IMR-90 (cell line): ENCODE data around the gene ACBD3. TPM values are rescaled to one million over a fixed set of nuclear protein-coding genes. Genes with fewer than 3 reads are reported as not detected.

Source experiments
- ATAC-seq: fragments of 200-7000 bp; cut with Tn5 transposase; 2 replicates; pipeline ENCODE4 v1.9.1; 2020; ENCODE audit warnings: low read depth, mild to moderate bottlenecking, moderate library complexity
- BruUV-seq: library from RNA; stranded (reverse); fragments of 400-500 nt; replicated peaks from 2 replicates; lab custom pipeline; 2021; lab: Mats Ljungman, UMichigan
- CTCF ChIA-PET: fragments of 300-600 bp; formaldehyde crosslinking; extraction: SDS; loops from one replicate; lab custom pipeline; 2021; ENCODE audit warnings: antibody characterized with exemption; lab: Yijun Ruan, JAX
- POLR2A ChIA-PET: fragments of 300-600 bp; sonication (Branson Sonifier 250); formaldehyde crosslinking; loops from one replicate; lab custom pipeline; 2022; ENCODE audit warnings: antibody characterized with exemption; ENCODE audit not compliant: unreplicated experiment; lab: Charles Lee
- DNase-seq: peaks from one replicate; pipeline ENCODE4 v3.0.0; 2013
- H2AFZ ChIP-seq: replicated peaks from 2 replicates; pipeline ENCODE3; 2013; ENCODE audit warnings: low read length, mild to moderate bottlenecking; ENCODE audit not compliant: poor library complexity
- H2AK5ac ChIP-seq: 2 replicates; pipeline ENCODE4 v1.6.1; 2013; ENCODE audit warnings: low read depth, low read length, inconsistent platforms
- H2AK9ac ChIP-seq: replicated peaks from 2 replicates; pipeline ENCODE3; 2013; ENCODE audit warnings: mild to moderate bottlenecking, low read depth, low read length, moderate library complexity; ENCODE audit not compliant: poor library complexity
- H2BK120ac ChIP-seq: 2 replicates; pipeline ENCODE4 v1.6.1; 2013; ENCODE audit warnings: low read depth, low read length, inconsistent platforms
- H2BK15ac ChIP-seq: 3 replicates; pipeline ENCODE4 v1.6.1; 2013; ENCODE audit warnings: low read depth, low read length, inconsistent platforms
- H2BK20ac ChIP-seq: 2 replicates; pipeline ENCODE4 v1.6.1; 2013; ENCODE audit warnings: low read depth, mild to moderate bottlenecking, inconsistent platforms, low read length, moderate library complexity
- H2BK5ac ChIP-seq: 2 replicates; pipeline ENCODE4 v1.6.1; 2013; ENCODE audit warnings: mild to moderate bottlenecking, low read depth, low read length, inconsistent platforms; ENCODE audit not compliant: poor library complexity, severe bottlenecking
- H3K14ac ChIP-seq: replicated peaks from 2 replicates; pipeline ENCODE4 v1.6.1; 2013; ENCODE audit warnings: low read depth, low read length, inconsistent platforms
- H3K18ac ChIP-seq: 2 replicates; pipeline ENCODE4 v1.6.1; 2013; ENCODE audit warnings: low read depth, low read length, control low read depth
- H3K23ac ChIP-seq: 2 replicates; pipeline ENCODE4 v1.6.1; 2013; ENCODE audit warnings: low read depth, low read length, inconsistent platforms
- H3K27ac ChIP-seq: 2 replicates; pipeline ENCODE4 v1.5.1; 2013; ENCODE audit warnings: mild to moderate bottlenecking, control low read depth, low read length; ENCODE audit not compliant: insufficient read depth
- H3K27me3 ChIP-seq: 2 replicates; pipeline ENCODE4 v1.6.1; 2013; ENCODE audit warnings: low read length; ENCODE audit not compliant: control insufficient read depth, insufficient read depth
- H3K36me3 ChIP-seq: 2 replicates; pipeline ENCODE4 v1.6.1; 2013; ENCODE audit warnings: low read length, mixed read lengths; ENCODE audit not compliant: control insufficient read depth, insufficient read depth
- H3K4ac ChIP-seq: 2 replicates; pipeline ENCODE4 v1.6.1; 2013; ENCODE audit warnings: low read depth, low read length, inconsistent platforms
- H3K4me1 ChIP-seq: 2 replicates; pipeline ENCODE4 v1.6.1; 2013; ENCODE audit warnings: low read length, mixed read lengths; ENCODE audit not compliant: control insufficient read depth, insufficient read depth
- H3K4me2 ChIP-seq: 2 replicates; pipeline ENCODE4 v1.6.1; 2013; ENCODE audit warnings: low read depth, mild to moderate bottlenecking, control low read depth, low read length, moderate library complexity
- H3K4me3 ChIP-seq: 2 replicates; pipeline ENCODE4 v1.5.1; 2013; ENCODE audit warnings: low read depth, mild to moderate bottlenecking, control low read depth, low read length, moderate library complexity; ENCODE audit not compliant: insufficient read depth
- H3K56ac ChIP-seq: 2 replicates; pipeline ENCODE4 v1.6.1; 2013; ENCODE audit warnings: low read length, inconsistent platforms; ENCODE audit not compliant: insufficient read depth; ENCODE audit errors: extremely low read depth
- H3K79me1 ChIP-seq, 2 experiments: 2 replicates each; pipeline ENCODE4 v1.6.1; 2013; ENCODE audit warnings: low read length in 2 of 2, inconsistent platforms in 1 of 2, low read depth in 1 of 2
- H3K9ac ChIP-seq: 2 replicates; pipeline ENCODE4 v1.6.1; 2013; ENCODE audit warnings: low read depth, low read length, control low read depth
- H3K9me1 ChIP-seq: 2 replicates; pipeline ENCODE4 v1.6.1; 2013; ENCODE audit warnings: low read length, inconsistent platforms; ENCODE audit not compliant: insufficient read depth
- H3K9me3 ChIP-seq: 2 replicates; pipeline ENCODE4 v1.6.1; 2013; ENCODE audit warnings: low read length; ENCODE audit not compliant: control insufficient read depth, insufficient read depth
- H4K20me1 ChIP-seq: 2 replicates; pipeline ENCODE4 v1.6.1; 2013; ENCODE audit warnings: low read length, inconsistent platforms; ENCODE audit not compliant: insufficient read depth
- H4K5ac ChIP-seq: 2 replicates; pipeline ENCODE4 v1.6.1; 2013; ENCODE audit warnings: mild to moderate bottlenecking, low read depth, low read length, control low read depth
- H4K8ac ChIP-seq, 2 experiments: 2 replicates each; pipeline ENCODE4 v1.6.1; 2013; ENCODE audit warnings: low read depth in 2 of 2, low read length in 2 of 2, control low read depth in 1 of 2, inconsistent platforms in 1 of 2
- H4K91ac ChIP-seq: 2 replicates; pipeline ENCODE4 v1.6.1; 2013; ENCODE audit warnings: low read depth, low read length, inconsistent platforms; ENCODE audit not compliant: insufficient read depth
- BHLHE40 ChIP-seq: fragments of 150-350 bp; IDR thresholded peaks from 2 replicates; pipeline ENCODE4 v1.6.1; 2016; ENCODE audit warnings: mild to moderate bottlenecking, low read depth, low read length
- CEBPB ChIP-seq: IDR thresholded peaks from 2 replicates; pipeline ENCODE4 v1.6.1; 2012; ENCODE audit warnings: low read depth, low read length, improper control_type of control experiment
- CTCF ChIP-seq: conservative IDR thresholded peaks from 2 replicates; pipeline ENCODE4 v1.5.1; 2012; ENCODE audit warnings: mild to moderate bottlenecking, low read depth, low read length, improper control_type of control experiment
- FOS ChIP-seq: fragments of 150-350 bp; IDR thresholded peaks from 2 replicates; pipeline ENCODE4 v1.6.1; 2016; ENCODE audit warnings: low read depth, low read length
- MXI1 ChIP-seq: IDR thresholded peaks from 2 replicates; pipeline ENCODE4 v1.6.1; 2012; ENCODE audit warnings: low read depth, mild to moderate bottlenecking, low read length, moderate library complexity, borderline replicate concordance
- RCOR1 ChIP-seq: IDR thresholded peaks from 2 replicates; pipeline ENCODE4 v1.6.1; 2012; ENCODE audit warnings: mild to moderate bottlenecking, low read length, improper control_type of control experiment; ENCODE audit not compliant: insufficient replicate concordance
- USF2 ChIP-seq: fragments of 150-350 bp; IDR thresholded peaks from 2 replicates; pipeline ENCODE4 v1.6.1; 2017; ENCODE audit warnings: mild to moderate bottlenecking, antibody characterized with exemption, low read length, low read depth
- WGBS, 2 experiments: methylation state at CpG; one replicate each; pipeline versions ENCODE4 v1.1.5 to v1.1.7; 2013; ENCODE audit warnings: missing lambda C conversion rate in 2 of 2; ENCODE audit not compliant: insufficient read length in 1 of 2; ENCODE audit errors: extremely low coverage in 2 of 2; 5-methylcytosine and 5-hydroxymethylcytosine counted together
- dilution Hi-C: fragments of 300-500 bp; cut with HindIII; formaldehyde crosslinking; loops from one replicate; pipeline ENCODE4 v1.14.3; 2018; ENCODE audit warnings: low sequenced_read_pairs; ENCODE audit not compliant: unreplicated experiment
- in situ Hi-C: fragments of 300-500 bp; cut with MboI; formaldehyde crosslinking; loops from 3 replicates; pipeline ENCODE4 v1.14.3; 2019; ENCODE audit warnings: low sequenced_read_pairs, inconsistent platforms, mixed read lengths
- intact Hi-C: fragments of 100-400 bp; cut with micrococcal nuclease; formaldehyde crosslinking; loops from 2 replicates; pipeline ENCODE4 v1.10.0; 2022
- polyA plus RNA-seq, 3 experiments: library from polyadenylated mRNA; depleted of rRNA; stranded (reverse); fragments of >200 nt; gene quantifications; 2 replicates each; pipeline ENCODE4 v1.2.3, GENCODE V29; 2012; ENCODE audit warnings: low replicate concordance in 1 of 3
- total RNA-seq: library from RNA; depleted of rRNA; stranded (reverse); fragments of >200 nt; gene quantifications from 2 replicates; pipeline ENCODE4 v1.2.3, GENCODE V29; 2012

Gene ACBD3
- total and polyA plus RNA-seq, 2 of the 4 experiments (the other 2 are of a cell fraction), result 30.3 to 59.7 TPM

- Histone ChIP-seq H2AK9ac (no peak overlapping the region), H3K4ac (no peak overlapping the region), H3K14ac (no peak overlapping the region), H3K36me3 (no peaks in the 10 kb centered on the region), H3K27ac (no peak overlapping the region), H4K8ac (no peak overlapping the region), H2AFZ (peak overlapping the region; percentile 84), H4K20me1 (no peaks in the 10 kb centered on the region; the same call in 1 of the 2 replicates), H3K79me1 (no peaks in the 10 kb centered on the region), H4K5ac (no peak overlapping the region), H3K9me3 (no peaks in the 10 kb centered on the region), H4K91ac (no peak overlapping the region), H3K23ac (no peak overlapping the region), H3K4me1 (no peaks in the 10 kb centered on the region), H3K56ac (no peak overlapping the region), H2BK5ac (no peak overlapping the region), H3K27me3 (peaks cover 4% of the 10 kb centered on the region), H3K4me3 (peak overlapping the region; percentile 25), H2BK15ac (no peak overlapping the region), H2AK5ac (no peak overlapping the region), H3K9ac (no peak overlapping the region), H2BK20ac (no peak overlapping the region), H3K18ac (no peak overlapping the region), H3K4me2 (peak overlapping the region; percentile 91), H2BK120ac (no peak overlapping the region), H3K9me1 (no peaks in the 10 kb centered on the region)
- 11% methylated on average over 6 of the region's 32 CpGs; no CpG with 5 or more reads in 1 of the 2 experiments for WGBS, 2 experiments
- TF ChIP-seq CTCF (no peak), CEBPB (peak; percentile 38; the same call in 1 of the 2 replicates), BHLHE40 (peak; percentile 83), RCOR1 (no peak), MXI1 (no peak), USF2 (no peak), FOS (peak; percentile 39; the same call in 1 of the 2 replicates)
- intact Hi-C loops (no loop called here), in situ Hi-C loops (no loop called here), dilution Hi-C loops (no loop called here)
- peak; percentile 63 for ATAC-seq
- POLR2A ChIA-PET, result no interaction called here
- DNase-seq, result peak; percentile 81
- no TSS peak for BruUV-seq
- CTCF ChIA-PET, result no interaction called here
Measured at GRCh38 chr1:226100436-226101391, 85.8 kb downstream of the ACBD3 start.
